Vagina (tissue), 2 donors: ENCODE measurements around the gene SMARCA5.

ENCODE experiments used
- CTCF ChIP-seq, 3 experiments: fragments of 450-650 bp in 2 of 3; fragments of 200-600 bp in 1 of 3; sonication (generic) in 1 of 3; IDR thresholded peaks; one replicate each; pipeline ENCODE4 v1.5.1; 2017 to 2019; ENCODE audit warnings: antibody characterized with exemption in 3 of 3, mild to moderate bottlenecking in 2 of 3, moderate library complexity in 2 of 3
- POLR2AphosphoS5 ChIP-seq, 2 donors: sonication (generic); formaldehyde crosslinking; IDR thresholded peaks; one replicate each; pipeline ENCODE4 v1.9.0; 2017; ENCODE audit warnings: antibody characterized with exemption in 2 of 2, mild to moderate bottlenecking in 2 of 2, low read depth in 1 of 2; ENCODE audit not compliant: insufficient read depth in 1 of 2

- TF ChIP-seq POLR2AphosphoS5 (IDR thresholded peaks at IDR 0.05; ENCODE audit: insufficient read depth in 1 of 2, low read depth in 1 of 2): no peak
- no peak for TF ChIP-seq CTCF (IDR thresholded peaks at IDR 0.05)
Measured at GRCh38 chr4:143489106-143489505, 24.4 kb upstream of the SMARCA5 start.
